Osteoblast (primary cell): ENCODE results near the gene OR5D18. TPM values are rescaled to one million over a fixed set of nuclear protein-coding genes. Genes with fewer than 3 reads are reported as not detected.
A peak's percentile ranks its signal among the peaks of the same experiment; 100 is the strongest.

ENCODE experiments used
- DNase-seq: peaks from one replicate; pipeline ENCODE4 v3.0.0; 2011; ENCODE audit warnings: low spot score, mixed read lengths; ENCODE audit not compliant: insufficient read length; ENCODE audit errors: missing footprints
- H2AFZ ChIP-seq: 2 replicates; pipeline ENCODE4 v1.6.0; 2011; ENCODE audit warnings: mild to moderate bottlenecking, low read length
- H3K27ac ChIP-seq: 2 replicates; pipeline ENCODE4 v1.5.1; 2011; ENCODE audit warnings: mild to moderate bottlenecking, low read depth, low read length, moderate library complexity
- H3K27me3 ChIP-seq: 2 replicates; pipeline ENCODE4 v1.6.0; 2012; ENCODE audit warnings: mild to moderate bottlenecking, control low read depth, inconsistent platforms, low read length, moderate library complexity; ENCODE audit not compliant: insufficient read depth
- H3K36me3 ChIP-seq: 2 replicates; pipeline ENCODE4 v1.5.1; 2011; ENCODE audit warnings: mild to moderate bottlenecking, low read length, control low read depth, moderate library complexity; ENCODE audit not compliant: insufficient read depth
- H3K4me1 ChIP-seq: 2 replicates; pipeline ENCODE4 v1.5.1; 2011; ENCODE audit warnings: mild to moderate bottlenecking, low read length, control low read depth, moderate library complexity; ENCODE audit not compliant: insufficient read depth
- H3K4me2 ChIP-seq: 2 replicates; pipeline ENCODE4 v1.6.0; 2011; ENCODE audit warnings: mild to moderate bottlenecking, low read length; ENCODE audit not compliant: insufficient read depth
- H3K4me3 ChIP-seq: fragments of 200-600 bp; sonication (generic); 3 replicates; pipeline ENCODE4 v1.5.1; 2012; ENCODE audit warnings: mild to moderate bottlenecking, low read length, inconsistent platforms; ENCODE audit not compliant: insufficient read depth
- H3K79me2 ChIP-seq: 2 replicates; pipeline ENCODE4 v1.6.0; 2012; ENCODE audit warnings: mild to moderate bottlenecking, low read length, control low read depth, inconsistent platforms; ENCODE audit not compliant: insufficient read depth
- H3K9me3 ChIP-seq: 2 replicates; pipeline ENCODE4 v1.5.1; 2011; ENCODE audit warnings: low read depth, low read length, control low read depth
- H4K20me1 ChIP-seq: 2 replicates; pipeline ENCODE4 v1.6.0; 2012; ENCODE audit warnings: mild to moderate bottlenecking, low read length, control low read depth; ENCODE audit not compliant: insufficient read depth
- CTCF ChIP-seq: IDR thresholded peaks from 2 replicates; pipeline ENCODE4 v1.5.1; 2011; ENCODE audit warnings: mild to moderate bottlenecking, low read depth, low read length, moderate library complexity; ENCODE audit errors: extremely low read depth
- total RNA-seq: library from RNA; depleted of rRNA; stranded (reverse); fragments of >200 nt; gene quantifications from 2 replicates; pipeline ENCODE4 v1.2.3, GENCODE V29; 2012

The OR5D18 gene
- total RNA-seq, 1 donor = not detected

GRCh38 chr11:55838452-55838851 is 19.0 kb downstream of the OR5D18 start, which contains the start of gene OR5D16:
OR5D16 (plus strand) TSS chr11:55838752; CDS start chr11:55838752, 0 bp downstream.
- no peaks in the 10 kb centered on the region for H3K79me2 ChIP-seq
- H3K4me1 ChIP-seq = no peaks in the 10 kb centered on the region
- no peak within 1 kb of the TSS for H2AFZ ChIP-seq
- H3K4me3 ChIP-seq = no peak within 1 kb of the TSS
- DNase-seq = no peak
- no peak for TF ChIP-seq CTCF
- H4K20me1 ChIP-seq = no peaks in the 10 kb centered on the region
- H3K36me3 ChIP-seq = no peaks in the 10 kb centered on the region
- no peak within 1 kb of the TSS for H3K27ac ChIP-seq
- no peak within 1 kb of the TSS for H3K4me2 ChIP-seq
- no peaks in the 10 kb centered on the region for H3K9me3 ChIP-seq
- H3K27me3 ChIP-seq = no peaks in the 10 kb centered on the region

GRCh38 chr11:55847453-55847852 is 28.0 kb downstream of the OR5D18 start:
- Histone ChIP-seq H4K20me1 (no peaks in the 10 kb centered on the region), H2AFZ (no peak overlapping the region), H3K36me3 (no peaks in the 10 kb centered on the region), H3K27me3 (no peaks in the 10 kb centered on the region), H3K4me3 (no peak overlapping the region), H3K4me1 (no peaks in the 10 kb centered on the region), H3K79me2 (no peaks in the 10 kb centered on the region), H3K9me3 (no peaks in the 10 kb centered on the region), H3K27ac (no peak overlapping the region), H3K4me2 (no peak overlapping the region)
- no peak for TF ChIP-seq CTCF
- no peak for DNase-seq

GRCh38 chr11:55849037-55849436 is 29.6 kb downstream of the OR5D18 start:
- no peak for TF ChIP-seq CTCF
- DNase-seq = peak; percentile 15
- Histone ChIP-seq H3K36me3 (no peaks in the 10 kb centered on the region), H3K4me3 (no peak overlapping the region), H3K27ac (no peak overlapping the region), H3K9me3 (no peaks in the 10 kb centered on the region), H2AFZ (no peak overlapping the region), H3K27me3 (no peaks in the 10 kb centered on the region), H4K20me1 (no peaks in the 10 kb centered on the region), H3K4me1 (no peaks in the 10 kb centered on the region), H3K4me2 (no peak overlapping the region), H3K79me2 (no peaks in the 10 kb centered on the region)

GRCh38 chr11:55852141-55852540 is 32.7 kb downstream of the OR5D18 start:
- Histone ChIP-seq H3K4me3 (no peak overlapping the region), H2AFZ (no peak overlapping the region), H3K4me1 (no peaks in the 10 kb centered on the region), H3K27me3 (no peaks in the 10 kb centered on the region), H3K79me2 (no peaks in the 10 kb centered on the region), H4K20me1 (no peaks in the 10 kb centered on the region), H3K4me2 (no peak overlapping the region), H3K36me3 (no peaks in the 10 kb centered on the region), H3K9me3 (no peaks in the 10 kb centered on the region), H3K27ac (no peak overlapping the region)
- TF ChIP-seq CTCF = no peak
- DNase-seq = no peak
